ENCODE measurements around the gene DEPDC1B. TPM values are rescaled to one million over a fixed set of nuclear protein-coding genes. Genes with fewer than 3 reads are reported as not detected.
"Not testable (repeated sequence)": the region's sequence is repeated elsewhere in the genome, so short reads cannot be mapped to it uniquely, and the experiment has no call there.

The DEPDC1B gene
- total RNA-seq, 2 experiments from 2014 or later, result 46.7 to 51.1 TPM

GRCh38 chr5:60715201-60715928 is 15.4 kb upstream of the DEPDC1B start:
- H3K4me1 Mint-ChIP-seq; CTCF ChIA-PET; POLR2A ChIA-PET; H3K27ac Mint-ChIP-seq; DNase-seq; H3K4me3 Mint-ChIP-seq; H3K36me3 Mint-ChIP-seq (ENCODE audit: low read depth): not testable (repeated sequence)
- Mint-ChIP-seq H3K27me3 (peaks cover 17% of the 10 kb centered on the region), H3K9me3 (peaks cover 15% of the 10 kb centered on the region)

GRCh38 chr5:60712950-60713349 is 13.0 kb upstream of the DEPDC1B start:
- POLR2A ChIA-PET, result no interaction called here
- CTCF ChIA-PET, result no interaction called here
- H3K9me3 Mint-ChIP-seq, result peaks cover 15% of the 10 kb centered on the region

GRCh38 chr5:60711892-60712291 is 11.9 kb upstream of the DEPDC1B start:
- DNase-seq; H3K27me3 Mint-ChIP-seq; H3K9me3 Mint-ChIP-seq; H3K4me1 Mint-ChIP-seq; H3K27ac Mint-ChIP-seq; H3K36me3 Mint-ChIP-seq (ENCODE audit: low read depth); H3K4me3 Mint-ChIP-seq; POLR2A ChIA-PET; CTCF ChIA-PET: not testable (repeated sequence)

More at GRCh38 chr5:60712950-60713349, 13.0 kb upstream of the DEPDC1B start:
- H3K4me3 Mint-ChIP-seq, result no peak overlapping the region
- no peak for DNase-seq
- H3K4me1 Mint-ChIP-seq, result peaks cover 2% of the 10 kb centered on the region
- no peaks in the 10 kb centered on the region for H3K36me3 Mint-ChIP-seq (ENCODE audit: low read depth)
- peaks cover 13% of the 10 kb centered on the region for H3K27me3 Mint-ChIP-seq
- no peak overlapping the region for H3K27ac Mint-ChIP-seq

- Mint-ChIP-seq H3K36me3 (ENCODE audit: low read depth) (no peaks in the 10 kb centered on the region), H3K4me3 (no peak overlapping the region), H3K9me3 (peaks cover 9% of the 10 kb centered on the region), H3K27ac (no peak overlapping the region), H3K4me1 (peaks cover 2% of the 10 kb centered on the region), H3K27me3 (peaks cover 9% of the 10 kb centered on the region)
- CTCF ChIA-PET, result no interaction called here
- DNase-seq, result no peak
- POLR2A ChIA-PET, result interaction anchor here (1.1 kb wide), 1 partner anchor 11 kb away, joined by 6 read pairs; the partner anchor contains the start of gene DEPDC1B
Observed at GRCh38 chr5:60710362-60710761, 10.4 kb upstream of the DEPDC1B start.

GRCh38 chr5:60705144-60705543 is 5.2 kb upstream of the DEPDC1B start:
- POLR2A ChIA-PET, result no interaction called here
- DNase-seq, result no peak
- Mint-ChIP-seq H3K9me3 (no peaks in the 10 kb centered on the region), H3K4me1 (peaks cover 14% of the 10 kb centered on the region), H3K4me3 (no peak overlapping the region), H3K27me3 (peaks cover 22% of the 10 kb centered on the region), H3K36me3 (ENCODE audit: low read depth) (no peaks in the 10 kb centered on the region), H3K27ac (no peak overlapping the region)
- CTCF ChIA-PET, result no interaction called here

- Mint-ChIP-seq H3K27ac (no peak overlapping the region), H3K9me3 (no peaks in the 10 kb centered on the region), H3K4me1 (peaks cover 17% of the 10 kb centered on the region), H3K36me3 (ENCODE audit: low read depth) (peaks cover 2% of the 10 kb centered on the region), H3K27me3 (peaks cover 22% of the 10 kb centered on the region), H3K4me3 (no peak overlapping the region)
- no peak for DNase-seq
- POLR2A ChIA-PET, result no interaction called here
- CTCF ChIA-PET, result interaction anchor here (1.2 kb wide), 1 partner anchor 11 kb away, joined by 3 read pairs; no protein-coding TSS in a partner anchor
Observed at GRCh38 chr5:60703944-60704343, 4.0 kb upstream of the DEPDC1B start.

GRCh38 chr5:60701321-60701968 is 1.5 kb upstream of the DEPDC1B start:
- ChIA-PET CTCF (interaction anchor here (0.9 to 2.4 kb wide), 2 partner anchors 11 to 14 kb away, joined by 5 to 11 read pairs; no protein-coding TSS in a partner anchor), POLR2A (no interaction called here)
- Mint-ChIP-seq H3K9me3 (no peaks in the 10 kb centered on the region), H3K4me3 (peak overlapping the region; percentile 18), H3K27ac (no peak overlapping the region), H3K4me1 (peaks cover 37% of the 10 kb centered on the region), H3K36me3 (ENCODE audit: low read depth) (peaks cover 16% of the 10 kb centered on the region), H3K27me3 (peaks cover 22% of the 10 kb centered on the region)
- DNase-seq, result no peak

- CTCF ChIA-PET, result interaction anchor here (0.9 to 2.4 kb wide), 4 partner anchors 10 to 16 kb away, joined by 3 to 11 read pairs (median 6); no protein-coding TSS in a partner anchor
- DNase-seq, result no peak
- H3K4me3 Mint-ChIP-seq, result peak overlapping the region; percentile 92
Observed at GRCh38 chr5:60700416-60700757, 421 bp upstream of the DEPDC1B start.

GRCh38 chr5:60699288-60699608 is 718 bp downstream of the DEPDC1B start:
- no peak for DNase-seq
- POLR2A ChIA-PET, result interaction anchor here (1.3 kb wide), 1 partner anchor 11 kb away, joined by 6 read pairs; no protein-coding TSS in a partner anchor

More at GRCh38 chr5:60700416-60700757, 421 bp upstream of the DEPDC1B start:
- Mint-ChIP-seq H3K9me3 (no peaks in the 10 kb centered on the region), H3K4me1 (peaks cover 37% of the 10 kb centered on the region), H3K27me3 (peaks cover 22% of the 10 kb centered on the region), H3K27ac (peak overlapping the region; percentile 94), H3K36me3 (ENCODE audit: low read depth) (peaks cover 20% of the 10 kb centered on the region)
- POLR2A ChIA-PET, result interaction anchor here (0.7 to 1.3 kb wide), 2 partner anchors 10 to 287 kb away, joined by 3 to 6 read pairs; no protein-coding TSS in a partner anchor

GRCh38 chr5:60698336-60698735 is 1.6 kb downstream of the DEPDC1B start:
- Mint-ChIP-seq H3K27me3 (peaks cover 16% of the 10 kb centered on the region), H3K9me3 (peaks cover 4% of the 10 kb centered on the region), H3K27ac (no peak overlapping the region), H3K36me3 (ENCODE audit: low read depth) (peaks cover 30% of the 10 kb centered on the region), H3K4me1 (peaks cover 37% of the 10 kb centered on the region), H3K4me3 (peak overlapping the region; percentile 92)
- ChIA-PET CTCF (interaction anchor here (0.8 to 1.0 kb wide), 2 partner anchors 11 to 28 kb away, joined by 3 read pairs; no protein-coding TSS in a partner anchor), POLR2A (no interaction called here)
- no peak for DNase-seq

More at GRCh38 chr5:60699288-60699608, 718 bp downstream of the DEPDC1B start:
- Mint-ChIP-seq H3K27ac (peak overlapping the region; percentile 94), H3K4me3 (peak overlapping the region; percentile 92), H3K27me3 (peaks cover 22% of the 10 kb centered on the region), H3K36me3 (ENCODE audit: low read depth) (peaks cover 24% of the 10 kb centered on the region), H3K9me3 (peaks cover 4% of the 10 kb centered on the region), H3K4me1 (peaks cover 37% of the 10 kb centered on the region)
- CTCF ChIA-PET, result interaction anchor here (0.9 to 2.4 kb wide), 6 partner anchors 12 to 72 kb away, joined by 3 to 11 read pairs (median 5); no protein-coding TSS in a partner anchor

- ChIA-PET POLR2A (no interaction called here), CTCF (interaction anchor here (1.1 kb wide), 1 partner anchor 10 kb away, joined by 5 read pairs; no protein-coding TSS in a partner anchor)
- H3K4me3 Mint-ChIP-seq, result no peak overlapping the region
Observed at GRCh38 chr5:60690326-60690725, 9.6 kb downstream of the DEPDC1B start.

GRCh38 chr5:60688980-60689379 is 11.0 kb downstream of the DEPDC1B start:
- peaks cover 33% of the 10 kb centered on the region for H3K36me3 Mint-ChIP-seq (ENCODE audit: low read depth)
- H3K27ac Mint-ChIP-seq, result no peak overlapping the region
- no peak overlapping the region for H3K4me3 Mint-ChIP-seq
- POLR2A ChIA-PET, result no interaction called here
- H3K9me3 Mint-ChIP-seq, result peaks cover 2% of the 10 kb centered on the region
- DNase-seq, result no peak
- CTCF ChIA-PET, result interaction anchor here (0.6 to 1.6 kb wide), 2 partner anchors 17 to 210 kb away, joined by 3 read pairs; no protein-coding TSS in a partner anchor
- peaks cover 12% of the 10 kb centered on the region for H3K4me1 Mint-ChIP-seq
- H3K27me3 Mint-ChIP-seq, result no peaks in the 10 kb centered on the region

More at GRCh38 chr5:60690326-60690725, 9.6 kb downstream of the DEPDC1B start:
- Mint-ChIP-seq H3K36me3 (ENCODE audit: low read depth) (peaks cover 29% of the 10 kb centered on the region), H3K27me3 (no peaks in the 10 kb centered on the region), H3K4me1 (peaks cover 12% of the 10 kb centered on the region), H3K9me3 (peaks cover 4% of the 10 kb centered on the region), H3K27ac (no peak overlapping the region)
- DNase-seq, result no peak
